Measurements from ENCODE around the gene PNISR. TPM values are rescaled to one million over a fixed set of nuclear protein-coding genes. Genes with fewer than 3 reads are reported as not detected.

PNISR gene
- total and polyA plus RNA-seq, 2 of the 13 experiments (the other 11 are each of a cell fraction or from before 2014, with no cell fraction given), result 43.0 to 48.0 TPM

GRCh38 chr6:99393698-99394531, 31.2 kb downstream of the PNISR start, which contains the start of gene COQ3 (continued):
- TF ChIP-seq ZBTB39 (CRISPR knock-in tag; IDR thresholded peaks at IDR 0.05) (no peak), NR2F2 (IDR thresholded peaks at IDR 0.05; ENCODE audit: borderline replicate concordance, low read depth) (0 out of 2 replicates have a peak, but pooled peaks have one; percentile 2), FOSL2 (CRISPR knock-in tag; IDR thresholded peaks at IDR 0.05) (0 out of 2 replicates have a peak, but pooled peaks have one; percentile 13), IRF1 (CRISPR knock-in tag; IDR thresholded peaks at IDR 0.05; ENCODE audit: low read depth) (no peak), ZBTB33 (CRISPR knock-in tag; IDR thresholded peaks at IDR 0.05) (peak; percentile 66), ZBTB26 (CRISPR knock-in tag; IDR thresholded peaks at IDR 0.05; ENCODE audit: borderline replicate concordance) (no peak), REXO4 (CRISPR knock-in tag; IDR thresholded peaks at IDR 0.05; ENCODE audit: borderline replicate concordance) (no peak), MTF2 (CRISPR knock-in tag; IDR thresholded peaks at IDR 0.05; ENCODE audit: borderline replicate concordance) (no peak), ZNF225 (CRISPR knock-in tag; IDR thresholded peaks at IDR 0.05) (no peak), ESRRA (CRISPR knock-in tag; IDR thresholded peaks at IDR 0.05; ENCODE audit: low read depth) (0 out of 2 replicates have a peak, but pooled peaks have one; percentile 61), ZNF460 (CRISPR knock-in tag; IDR thresholded peaks at IDR 0.05; ENCODE audit: borderline replicate concordance) (no peak), RFX3 (CRISPR knock-in tag; IDR thresholded peaks at IDR 0.05) (0 out of 2 replicates have a peak, but pooled peaks have one; percentile 18), ZBTB44 (CRISPR knock-in tag; IDR thresholded peaks at IDR 0.05) (no peak), TBP (CRISPR knock-in tag; IDR thresholded peaks at IDR 0.05) (no peak), ZFP91 (CRISPR knock-in tag; IDR thresholded peaks at IDR 0.05; ENCODE audit: borderline replicate concordance) (peak; percentile 57; the same call in 1 of the 2 replicates), ZNF670 (CRISPR knock-in tag; IDR thresholded peaks at IDR 0.05; ENCODE audit: borderline replicate concordance) (no peak), HNRNPUL1 (IDR thresholded peaks at IDR 0.05; ENCODE audit: low read depth, low read length) (no peak)

Data from HepG2 (cell line).